Measurements from ENCODE around the gene NEMP1.

GRCh38 chr12:57072661-57073060, 5.9 kb downstream of the NEMP1 start:
- TF ChIP-seq CTCF (optimal IDR thresholded peaks at IDR 0.05 in 1 of 3, IDR thresholded peaks at IDR 0.05 in 1 of 3, conservative IDR thresholded peaks at IDR 0.05 in 1 of 3; ENCODE audit: extremely low read depth in 1 of 3, insufficient read depth in 2 of 3, low read length in 3 of 3) (no peak), EZH2 (IDR thresholded peaks at IDR 0.05; ENCODE audit: low read length) (no peak)
